ENCODE results near the gene CLIC3. TPM values are rescaled to one million over a fixed set of nuclear protein-coding genes. Genes with fewer than 3 reads are reported as not detected.

The CLIC3 gene
- total and polyA plus RNA-seq, 2 experiments from 2014 or later: 37.7 to 98.9 TPM

DNA sequence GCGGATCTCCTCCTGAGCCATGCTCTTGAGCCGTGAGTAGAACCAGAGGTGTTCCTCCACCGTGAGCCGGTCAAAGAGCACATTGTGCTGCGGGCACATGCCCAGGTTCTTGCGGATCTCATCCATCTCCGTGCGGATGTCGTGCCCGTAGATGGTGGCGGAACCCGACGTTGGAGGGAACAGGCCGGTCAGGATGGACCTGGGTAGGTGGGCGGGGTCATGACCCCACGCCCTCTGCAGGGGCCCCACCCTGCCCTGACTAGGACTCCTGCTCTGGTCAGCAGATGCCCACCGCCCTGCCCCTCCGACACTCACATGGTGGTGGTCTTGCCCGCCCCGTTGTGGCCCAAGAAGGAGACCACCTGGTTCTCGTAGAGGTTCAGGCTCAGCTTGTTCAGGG lies 19.6 kb upstream of the CLIC3 start:
- Histone ChIP-seq H3K36me3 (ENCODE audit: low read depth) (no peaks in the 10 kb centered on the region), H3K9me2 (ENCODE audit: insufficient read depth) (no peaks in the 10 kb centered on the region), H3K4me2 (ENCODE audit: unreplicated experiment) (no peak overlapping the region), H3F3A (ENCODE audit: insufficient read depth) (no peaks in the 10 kb centered on the region), H3K4me1 (ENCODE audit: insufficient read depth) (no peaks in the 10 kb centered on the region), H3K27ac (no peak overlapping the region), H2AFZ (no peak overlapping the region), H3K9ac (no peak overlapping the region), H3K79me2 (ENCODE audit: insufficient read depth) (no peaks in the 10 kb centered on the region), H3K9me3 (ENCODE audit: low read depth) (no peaks in the 10 kb centered on the region), H3K27me3 (replicated peaks; ENCODE audit: insufficient read depth) (no peaks in the 10 kb centered on the region), H3K4me3 (no peak overlapping the region), H4K20me1 (ENCODE audit: insufficient read depth) (no peaks in the 10 kb centered on the region)
- in situ Hi-C loops (cut with MboI): no loop called here
- TF ChIP-seq EZH2 (IDR thresholded peaks at IDR 0.05; ENCODE audit: insufficient read depth, poor library complexity, severe bottlenecking) (no peak), EZH2phosphoT487 (IDR thresholded peaks at IDR 0.05; ENCODE audit: insufficient read depth, low read depth) (no peak)
- 95 to 98% methylated on average over 16 to 21 of the region's 21 CpGs for WGBS, 2 experiments (ENCODE audit: low coverage in 1 of 2, low lambda C conversion rate in 2 of 2, missing lambda C conversion rate in 2 of 2)
- no peak for DNase-seq

DNA sequence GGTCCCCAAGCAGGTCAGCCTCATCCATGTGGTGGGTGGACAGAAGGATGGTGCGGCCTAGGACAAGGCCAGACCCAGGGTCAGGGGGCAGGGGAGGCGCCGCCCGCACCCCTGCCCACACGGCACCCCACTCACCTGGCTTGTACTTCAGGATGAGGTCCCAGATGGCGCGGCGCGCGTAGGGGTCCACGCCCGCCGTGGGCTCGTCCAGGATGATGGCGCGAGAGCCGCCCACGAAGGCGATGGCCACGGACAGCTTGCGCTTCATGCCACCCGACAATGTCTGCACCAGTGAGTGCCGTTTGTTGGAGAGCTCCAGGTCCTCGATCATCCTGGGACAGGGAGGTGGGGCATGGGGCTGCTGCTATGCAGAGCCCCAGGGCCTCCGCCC lies 19.2 kb upstream of the CLIC3 start:
- H3K27me3 ChIP-seq (replicated peaks; ENCODE audit: insufficient read depth): no peaks in the 10 kb centered on the region
- DNase-seq: no peak
- H3K27ac ChIP-seq: no peak overlapping the region
- no peak overlapping the region for H3K4me3 ChIP-seq
- H2AFZ ChIP-seq: no peak overlapping the region
- no peaks in the 10 kb centered on the region for H3K79me2 ChIP-seq (ENCODE audit: insufficient read depth)
- H3K9ac ChIP-seq: no peak overlapping the region
- no peaks in the 10 kb centered on the region for H3F3A ChIP-seq (ENCODE audit: insufficient read depth)
- H4K20me1 ChIP-seq (ENCODE audit: insufficient read depth): no peaks in the 10 kb centered on the region
- no peaks in the 10 kb centered on the region for H3K4me1 ChIP-seq (ENCODE audit: insufficient read depth)
- H3K9me2 ChIP-seq (ENCODE audit: insufficient read depth): no peaks in the 10 kb centered on the region
- no peak overlapping the region for H3K4me2 ChIP-seq (ENCODE audit: unreplicated experiment)
- H3K9me3 ChIP-seq (ENCODE audit: low read depth): no peaks in the 10 kb centered on the region
- no peaks in the 10 kb centered on the region for H3K36me3 ChIP-seq (ENCODE audit: low read depth)
- 95 to 98% methylated on average over 13 to 25 of the region's 25 CpGs for WGBS, 2 experiments (ENCODE audit: low coverage in 1 of 2, low lambda C conversion rate in 2 of 2, missing lambda C conversion rate in 2 of 2)
- in situ Hi-C loops (cut with MboI): no loop called here
- TF ChIP-seq EZH2 (IDR thresholded peaks at IDR 0.05; ENCODE audit: insufficient read depth, poor library complexity, severe bottlenecking) (no peak), EZH2phosphoT487 (IDR thresholded peaks at IDR 0.05; ENCODE audit: insufficient read depth, low read depth) (no peak)

DNA sequence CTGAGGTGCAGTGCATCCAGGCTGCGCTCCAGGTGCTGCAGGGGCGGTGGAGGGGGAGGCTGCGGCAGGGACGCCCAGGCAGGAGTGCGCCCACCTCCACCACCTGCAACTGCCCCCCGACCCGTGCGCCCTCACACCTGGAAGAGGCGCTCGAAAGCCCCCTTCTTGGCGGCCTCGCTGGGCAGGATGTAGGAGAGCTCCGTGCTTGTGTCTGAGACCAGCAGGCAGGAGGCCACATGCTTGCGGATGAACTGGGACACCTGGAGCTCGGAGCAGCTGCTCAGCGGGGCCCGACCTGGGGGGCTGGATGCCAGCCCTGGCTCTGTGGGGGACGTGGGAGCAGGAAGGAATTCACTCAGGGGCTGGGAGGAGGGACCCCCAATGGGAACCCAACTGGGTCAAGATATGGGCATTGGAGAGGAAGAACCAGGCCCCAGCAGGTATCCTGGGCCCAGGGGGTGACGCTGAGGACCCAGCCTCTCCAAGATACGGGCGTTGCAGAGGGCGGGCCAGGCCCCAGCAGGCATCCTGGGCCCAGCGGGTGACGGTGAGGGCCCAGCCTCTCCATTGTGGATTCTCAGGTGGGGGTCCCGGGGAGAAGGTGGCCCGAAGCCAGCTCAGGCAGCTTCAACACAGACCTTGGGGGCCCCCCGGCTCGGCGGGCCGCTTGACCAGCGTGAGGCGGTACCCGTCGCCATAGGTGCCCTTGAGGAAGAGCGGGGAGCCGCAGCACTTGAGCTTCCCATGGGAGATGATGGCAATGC lies 18.6 kb upstream of the CLIC3 start:
- DNase-seq: no peak
- H3K4me2 ChIP-seq (ENCODE audit: unreplicated experiment): no peak overlapping the region
- H2AFZ ChIP-seq: no peak overlapping the region
- no peak for TF ChIP-seq EZH2phosphoT487 (IDR thresholded peaks at IDR 0.05; ENCODE audit: insufficient read depth, low read depth)
- TF ChIP-seq EZH2 (IDR thresholded peaks at IDR 0.05; ENCODE audit: insufficient read depth, poor library complexity, severe bottlenecking): no peak
- no peak overlapping the region for H3K27ac ChIP-seq
- no peaks in the 10 kb centered on the region for H3K9me3 ChIP-seq (ENCODE audit: low read depth)
- no peaks in the 10 kb centered on the region for H3K9me2 ChIP-seq (ENCODE audit: insufficient read depth)
- 95 to 98% methylated on average over 25 to 36 of the region's 36 CpGs for WGBS, 2 experiments (ENCODE audit: low coverage in 1 of 2, low lambda C conversion rate in 2 of 2, missing lambda C conversion rate in 2 of 2)
- no peaks in the 10 kb centered on the region for H4K20me1 ChIP-seq (ENCODE audit: insufficient read depth)
- in situ Hi-C loops (cut with MboI): no loop called here
- H3K9ac ChIP-seq: no peak overlapping the region
- no peaks in the 10 kb centered on the region for H3K4me1 ChIP-seq (ENCODE audit: insufficient read depth)
- no peak overlapping the region for H3K4me3 ChIP-seq
- no peaks in the 10 kb centered on the region for H3F3A ChIP-seq (ENCODE audit: insufficient read depth)
- no peaks in the 10 kb centered on the region for H3K36me3 ChIP-seq (ENCODE audit: low read depth)
- H3K27me3 ChIP-seq (replicated peaks; ENCODE audit: insufficient read depth): no peaks in the 10 kb centered on the region
- no peaks in the 10 kb centered on the region for H3K79me2 ChIP-seq (ENCODE audit: insufficient read depth)

DNA sequence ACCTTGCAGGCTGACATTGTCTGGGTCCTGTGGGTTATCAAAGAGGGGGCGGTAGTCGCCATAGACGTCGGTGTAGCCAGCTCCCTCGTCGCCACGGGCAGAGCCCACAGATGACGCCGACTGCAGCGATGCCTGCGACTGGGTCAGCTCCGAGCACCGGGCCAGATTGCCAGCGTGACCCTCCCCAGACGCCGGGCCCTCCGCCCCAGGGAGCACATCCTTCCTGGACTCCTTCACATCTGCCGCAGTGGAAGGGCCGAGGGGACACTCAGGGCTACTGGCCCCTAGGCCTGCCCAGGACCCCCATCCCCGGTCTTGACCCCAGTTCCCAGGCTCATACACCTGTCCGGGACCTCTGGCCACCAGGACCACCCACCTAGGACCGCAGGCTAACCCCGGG lies 17.8 kb upstream of the CLIC3 start:
- no peaks in the 10 kb centered on the region for H4K20me1 ChIP-seq (ENCODE audit: insufficient read depth)
- H3K36me3 ChIP-seq (ENCODE audit: low read depth): no peaks in the 10 kb centered on the region
- no peak overlapping the region for H3K27ac ChIP-seq
- H3K9me2 ChIP-seq (ENCODE audit: insufficient read depth): no peaks in the 10 kb centered on the region
- H3K9ac ChIP-seq: no peak overlapping the region
- no peak overlapping the region for H2AFZ ChIP-seq
- no peaks in the 10 kb centered on the region for H3F3A ChIP-seq (ENCODE audit: insufficient read depth)
- H3K4me1 ChIP-seq (ENCODE audit: insufficient read depth): no peaks in the 10 kb centered on the region
- no peak for DNase-seq
- TF ChIP-seq EZH2 (IDR thresholded peaks at IDR 0.05; ENCODE audit: insufficient read depth, poor library complexity, severe bottlenecking) (no peak), EZH2phosphoT487 (IDR thresholded peaks at IDR 0.05; ENCODE audit: insufficient read depth, low read depth) (no peak)
- 91 to 92% methylated on average over 18 to 21 of the region's 23 CpGs for WGBS, 2 experiments (ENCODE audit: low coverage in 1 of 2, low lambda C conversion rate in 2 of 2, missing lambda C conversion rate in 2 of 2)
- no peak overlapping the region for H3K4me3 ChIP-seq
- H3K27me3 ChIP-seq (replicated peaks; ENCODE audit: insufficient read depth): no peaks in the 10 kb centered on the region
- H3K4me2 ChIP-seq (ENCODE audit: unreplicated experiment): no peak overlapping the region
- no peaks in the 10 kb centered on the region for H3K79me2 ChIP-seq (ENCODE audit: insufficient read depth)
- in situ Hi-C loops (cut with MboI): no loop called here
- H3K9me3 ChIP-seq (ENCODE audit: low read depth): no peaks in the 10 kb centered on the region
